ENCODE measurements around the gene SHOC1. TPM values are rescaled to one million over a fixed set of nuclear protein-coding genes. Genes with fewer than 3 reads are reported as not detected.

SHOC1 gene
- total and polyA plus RNA-seq, 2 of the 13 experiments (the other 11 are each of a cell fraction or from before 2014, with no cell fraction given), result not detected

- TF ChIP-seq, protein P1, sequence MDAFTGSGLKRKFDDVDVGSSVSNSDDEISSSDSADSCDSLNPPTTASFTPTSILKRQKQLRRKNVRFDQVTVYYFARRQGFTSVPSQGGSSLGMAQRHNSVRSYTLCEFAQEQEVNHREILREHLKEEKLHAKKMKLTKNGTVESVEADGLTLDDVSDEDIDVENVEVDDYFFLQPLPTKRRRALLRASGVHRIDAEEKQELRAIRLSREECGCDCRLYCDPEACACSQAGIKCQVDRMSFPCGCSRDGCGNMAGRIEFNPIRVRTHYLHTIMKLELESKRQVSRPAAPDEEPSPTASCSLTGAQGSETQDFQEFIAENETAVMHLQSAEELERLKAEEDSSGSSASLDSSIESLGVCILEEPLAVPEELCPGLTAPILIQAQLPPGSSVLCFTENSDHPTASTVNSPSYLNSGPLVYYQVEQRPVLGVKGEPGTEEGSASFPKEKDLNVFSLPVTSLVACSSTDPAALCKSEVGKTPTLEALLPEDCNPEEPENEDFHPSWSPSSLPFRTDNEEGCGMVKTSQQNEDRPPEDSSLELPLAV (CRISPR knock-in tag; conservative IDR thresholded peaks at IDR 0.05; ENCODE audit: low read depth), result no peak
- no peak for TF ChIP-seq STAG1 (CRISPR knock-in tag; IDR thresholded peaks at IDR 0.05)
- TF ChIP-seq CAMTA2 (CRISPR knock-in tag; IDR thresholded peaks at IDR 0.05; ENCODE audit: borderline replicate concordance), result no peak
- no peak for TF ChIP-seq ZNF24 (IDR thresholded peaks at IDR 0.05)
- TF ChIP-seq ZBTB39 (CRISPR knock-in tag; IDR thresholded peaks at IDR 0.05), result no peak
- no peak for TF ChIP-seq MED1 (CRISPR knock-in tag; IDR thresholded peaks at IDR 0.05)
- TF ChIP-seq ZNF124 (CRISPR knock-in tag; IDR thresholded peaks at IDR 0.05), result no peak
- TF ChIP-seq ZNF570 (CRISPR knock-in tag; IDR thresholded peaks at IDR 0.05; ENCODE audit: borderline replicate concordance), result no peak
- TF ChIP-seq PRDM15 (CRISPR knock-in tag; IDR thresholded peaks at IDR 0.05), result no peak
- TF ChIP-seq MIXL1 (CRISPR knock-in tag; IDR thresholded peaks at IDR 0.05), result no peak
- TF ChIP-seq, protein P2, sequence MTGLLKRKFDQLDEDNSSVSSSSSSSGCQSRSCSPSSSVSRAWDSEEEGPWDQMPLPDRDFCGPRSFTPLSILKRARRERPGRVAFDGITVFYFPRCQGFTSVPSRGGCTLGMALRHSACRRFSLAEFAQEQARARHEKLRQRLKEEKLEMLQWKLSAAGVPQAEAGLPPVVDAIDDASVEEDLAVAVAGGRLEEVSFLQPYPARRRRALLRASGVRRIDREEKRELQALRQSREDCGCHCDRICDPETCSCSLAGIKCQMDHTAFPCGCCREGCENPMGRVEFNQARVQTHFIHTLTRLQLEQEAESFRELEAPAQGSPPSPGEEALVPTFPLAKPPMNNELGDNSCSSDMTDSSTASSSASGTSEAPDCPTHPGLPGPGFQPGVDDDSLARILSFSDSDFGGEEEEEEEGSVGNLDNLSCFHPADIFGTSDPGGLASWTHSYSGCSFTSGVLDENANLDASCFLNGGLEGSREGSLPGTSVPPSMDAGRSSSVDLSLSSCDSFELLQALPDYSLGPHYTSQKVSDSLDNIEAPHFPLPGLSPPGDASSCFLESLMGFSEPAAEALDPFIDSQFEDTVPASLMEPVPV (CRISPR knock-in tag; IDR thresholded peaks at IDR 0.05), result no peak
- TF ChIP-seq PCBP2 (optimal IDR thresholded peaks at IDR 0.05; ENCODE audit: low read depth, low read length, poor library complexity, severe bottlenecking), result no peak
Measured at GRCh38 chr9:111803924-111804323, 9.2 kb upstream of the SHOC1 start (continued).

All from HepG2 (cell line).